RWPE1 (cell line): ENCODE data around the gene INTS6L.

Experiments used
- CTCF ChIA-PET: fragments of 350-600 bp; sonication (Branson Sonifier 250); formaldehyde crosslinking; extraction: SDS; loops from one replicate; lab custom pipeline; 2021; lab: Yijun Ruan, JAX
- POLR2A ChIA-PET: fragments of 400-600 bp; formaldehyde crosslinking; extraction: SDS; loops from one replicate; lab custom pipeline; 2020; ENCODE audit warnings: antibody characterized with exemption; ENCODE audit not compliant: low non-redundant PET; lab: Yijun Ruan, JAX
- DNase-seq: peaks from one replicate; pipeline ENCODE4 v3.0.0; 2012; ENCODE audit warnings: low spot score
- H3K27ac ChIP-seq: fragments of 450-650 bp; 2 replicates; pipeline ENCODE4 v1.5.1; 2017
- CTCF ChIP-seq: fragments of 450-650 bp; conservative IDR thresholded peaks from 2 replicates; pipeline ENCODE4 v1.5.1; 2017; ENCODE audit warnings: low read depth, mild to moderate bottlenecking

The INTS6L gene, protein sequence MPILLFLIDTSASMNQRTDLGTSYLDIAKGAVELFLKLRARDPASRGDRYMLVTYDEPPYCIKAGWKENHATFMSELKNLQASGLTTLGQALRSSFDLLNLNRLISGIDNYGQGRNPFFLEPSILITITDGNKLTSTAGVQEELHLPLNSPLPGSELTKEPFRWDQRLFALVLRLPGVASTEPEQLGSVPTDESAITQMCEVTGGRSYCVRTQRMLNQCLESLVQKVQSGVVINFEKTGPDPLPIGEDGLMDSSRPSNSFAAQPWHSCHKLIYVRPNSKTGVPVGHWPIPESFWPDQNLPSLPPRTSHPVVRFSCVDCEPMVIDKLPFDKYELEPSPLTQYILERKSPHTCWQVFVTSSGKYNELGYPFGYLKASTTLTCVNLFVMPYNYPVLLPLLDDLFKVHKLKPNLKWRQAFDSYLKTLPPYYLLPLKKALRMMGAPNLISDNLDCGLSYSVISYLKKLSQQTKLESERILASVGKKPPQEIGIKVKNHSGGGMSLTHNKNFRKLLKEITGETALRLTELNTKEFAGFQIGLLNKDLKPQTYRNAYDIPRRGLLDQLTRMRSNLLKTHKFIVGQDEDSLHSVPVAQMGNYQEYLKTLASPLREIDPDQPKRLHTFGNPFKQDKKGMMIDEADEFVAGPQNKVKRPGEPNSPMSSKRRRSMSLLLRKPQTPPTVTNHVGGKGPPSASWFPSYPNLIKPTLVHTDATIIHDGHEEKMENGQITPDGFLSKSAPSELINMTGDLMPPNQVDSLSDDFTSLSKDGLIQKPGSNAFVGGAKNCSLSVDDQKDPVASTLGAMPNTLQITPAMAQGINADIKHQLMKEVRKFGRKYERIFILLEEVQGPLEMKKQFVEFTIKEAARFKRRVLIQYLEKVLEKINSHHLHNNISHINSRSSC

GRCh38 chrX:135520553-135521404 lies at the start of gene INTS6L:
TSS of gene INTS6L (plus strand) at chrX:135520660. CDS start at chrX:135520993, 333 bp downstream.
- no peak for TF ChIP-seq CTCF
- ChIA-PET CTCF (no interaction called here), POLR2A (interaction anchor here (0.7 kb wide), 1 partner anchor 447 kb away, joined by 3 read pairs; no protein-coding TSS in a partner anchor)
- peak within 1 kb of the TSS; percentile 89 for H3K27ac ChIP-seq
- peak; percentile 78 for DNase-seq

DNA sequence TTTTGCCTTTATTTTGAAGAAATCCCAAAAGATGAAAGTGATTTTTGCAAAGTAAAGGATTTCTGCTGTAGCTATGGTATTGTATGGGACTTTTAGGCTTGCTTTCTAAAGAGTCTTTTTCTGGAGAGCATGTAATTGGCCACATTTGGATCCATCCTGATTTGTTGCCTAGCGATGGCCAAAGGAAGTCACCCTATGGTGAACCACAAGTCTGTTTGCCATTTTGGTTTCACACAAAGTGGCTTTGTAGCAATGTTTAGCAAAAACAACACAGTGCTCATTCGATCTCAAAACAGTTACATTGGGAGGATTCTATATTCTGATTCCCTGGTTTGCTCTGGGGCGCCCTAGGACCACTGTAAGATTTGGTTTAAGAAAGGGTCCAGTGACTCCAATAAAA lies 44.1 kb upstream of the INTS6L start:
- TF ChIP-seq CTCF: no peak
- H3K27ac ChIP-seq: no peak overlapping the region
- no peak for DNase-seq
- ChIA-PET CTCF (no interaction called here), POLR2A (no interaction called here)

GRCh38 chrX:135477576-135477975 lies 42.9 kb upstream of the INTS6L start:
- peak; percentile 52 for TF ChIP-seq CTCF
- H3K27ac ChIP-seq: no peak overlapping the region
- peak; percentile 37 for DNase-seq
- ChIA-PET POLR2A (no interaction called here), CTCF (no interaction called here)

DNA sequence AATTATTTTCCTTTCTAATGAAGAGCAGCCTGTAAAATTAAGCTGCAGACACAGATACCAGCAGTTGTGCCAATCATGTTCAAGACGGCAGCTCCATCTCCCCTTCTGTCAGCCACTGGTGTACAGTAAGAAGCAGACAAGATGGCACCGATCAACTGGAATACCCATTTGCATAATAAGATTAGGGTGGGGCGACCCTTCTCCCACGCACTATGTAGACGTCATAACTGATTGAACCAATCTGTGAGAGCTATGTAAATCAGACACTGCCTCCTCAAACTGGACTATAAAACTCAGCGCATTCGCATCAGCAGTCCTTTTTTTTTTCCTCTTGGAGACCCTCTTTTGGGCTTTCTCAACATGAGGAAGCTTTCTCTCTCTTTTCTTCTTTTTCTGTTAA lies 40.4 kb upstream of the INTS6L start:
- no peak for DNase-seq
- no peak overlapping the region for H3K27ac ChIP-seq
- CTCF ChIA-PET: interaction anchor here (0.7 kb wide), 1 partner anchor 106 kb away, joined by 5 read pairs; no protein-coding TSS in a partner anchor
- no peak for TF ChIP-seq CTCF
- POLR2A ChIA-PET: no interaction called here

GRCh38 chrX:135481696-135482179 lies 38.7 kb upstream of the INTS6L start:
- H3K27ac ChIP-seq: no peak overlapping the region
- CTCF ChIA-PET: no interaction called here

More at GRCh38 chrX:135481696-135482179, 38.7 kb upstream of the INTS6L start:
- POLR2A ChIA-PET: no interaction called here
- no peak for DNase-seq
- TF ChIP-seq CTCF: no peak
